NCI-H2081 (cell line): ENCODE data around the gene CORO2A.

Source experiments
- DNase-seq, 2 experiments: peaks; one replicate each; lab custom pipeline; 2025; lab: John Stamatoyannopoulos, UW

The CORO2A gene, protein sequence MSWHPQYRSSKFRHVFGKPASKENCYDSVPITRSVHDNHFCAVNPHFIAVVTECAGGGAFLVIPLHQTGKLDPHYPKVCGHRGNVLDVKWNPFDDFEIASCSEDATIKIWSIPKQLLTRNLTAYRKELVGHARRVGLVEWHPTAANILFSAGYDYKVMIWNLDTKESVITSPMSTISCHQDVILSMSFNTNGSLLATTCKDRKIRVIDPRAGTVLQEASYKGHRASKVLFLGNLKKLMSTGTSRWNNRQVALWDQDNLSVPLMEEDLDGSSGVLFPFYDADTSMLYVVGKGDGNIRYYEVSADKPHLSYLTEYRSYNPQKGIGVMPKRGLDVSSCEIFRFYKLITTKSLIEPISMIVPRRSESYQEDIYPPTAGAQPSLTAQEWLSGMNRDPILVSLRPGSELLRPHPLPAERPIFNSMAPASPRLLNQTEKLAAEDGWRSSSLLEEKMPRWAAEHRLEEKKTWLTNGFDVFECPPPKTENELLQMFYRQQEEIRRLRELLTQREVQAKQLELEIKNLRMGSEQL

GRCh38 chr9:98192503-98193335 is at the start of gene CORO2A:
CORO2A (minus strand) TSS chr9:98192637; CDS start chr9:98157660, 34,977 bp downstream.
- peak; percentile 59 to 67 for DNase-seq

GRCh38 chr9:98241357-98242300 is 49.2 kb upstream of the CORO2A start:
- DNase-seq, result no peak

- DNase-seq, result no peak
Measured at GRCh38 chr9:98240475-98240874, 48.0 kb upstream of the CORO2A start.

DNA sequence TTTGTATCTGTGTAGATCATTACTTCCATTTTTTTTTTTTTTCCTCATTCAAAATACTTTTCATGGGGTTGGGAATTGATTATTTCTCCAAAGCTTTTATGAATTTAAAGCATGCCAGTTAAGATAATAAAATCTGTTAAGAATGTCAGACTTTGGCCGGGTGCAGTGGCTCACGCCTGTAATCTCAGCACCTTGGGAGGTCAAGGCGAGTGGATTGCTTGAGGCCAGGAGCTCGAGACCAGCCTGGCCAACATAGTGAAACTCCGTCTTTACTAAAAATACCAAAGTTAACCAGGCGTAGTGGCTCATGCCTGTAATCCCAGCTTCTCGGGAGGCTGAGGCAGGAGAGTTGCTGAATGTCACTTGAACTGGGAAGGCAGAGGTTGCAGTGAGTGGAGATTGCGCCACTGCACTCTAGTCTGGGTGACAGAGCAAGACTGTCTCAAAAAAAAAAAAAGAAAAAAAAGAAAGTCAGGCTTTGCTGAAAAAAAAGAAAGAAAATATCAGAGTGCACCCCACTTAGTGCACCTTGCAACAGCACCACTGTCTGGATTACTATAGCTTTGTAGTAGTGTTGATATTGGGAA is 44.6 kb upstream of the CORO2A start:
- DNase-seq, result no peak

DNA sequence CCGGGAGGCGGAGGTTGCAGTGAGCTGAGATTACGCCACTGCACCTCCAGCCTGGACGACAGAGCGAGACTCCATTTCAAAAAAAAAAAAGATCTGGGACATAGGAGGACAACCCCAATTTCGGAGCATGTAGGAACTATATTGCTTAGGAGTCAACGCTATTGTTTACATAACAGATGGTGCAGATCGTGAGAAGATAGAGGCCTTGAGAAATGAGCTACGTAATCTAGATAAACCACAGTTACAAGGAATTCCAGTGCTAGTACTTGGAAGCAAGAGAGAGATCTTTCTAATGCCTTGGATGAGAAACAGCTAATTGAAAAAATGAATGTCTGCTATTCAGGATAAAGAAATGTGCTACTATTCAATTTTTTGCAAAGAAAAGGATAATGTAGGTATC is 42.7 kb upstream of the CORO2A start:
- DNase-seq, result no peak

DNA sequence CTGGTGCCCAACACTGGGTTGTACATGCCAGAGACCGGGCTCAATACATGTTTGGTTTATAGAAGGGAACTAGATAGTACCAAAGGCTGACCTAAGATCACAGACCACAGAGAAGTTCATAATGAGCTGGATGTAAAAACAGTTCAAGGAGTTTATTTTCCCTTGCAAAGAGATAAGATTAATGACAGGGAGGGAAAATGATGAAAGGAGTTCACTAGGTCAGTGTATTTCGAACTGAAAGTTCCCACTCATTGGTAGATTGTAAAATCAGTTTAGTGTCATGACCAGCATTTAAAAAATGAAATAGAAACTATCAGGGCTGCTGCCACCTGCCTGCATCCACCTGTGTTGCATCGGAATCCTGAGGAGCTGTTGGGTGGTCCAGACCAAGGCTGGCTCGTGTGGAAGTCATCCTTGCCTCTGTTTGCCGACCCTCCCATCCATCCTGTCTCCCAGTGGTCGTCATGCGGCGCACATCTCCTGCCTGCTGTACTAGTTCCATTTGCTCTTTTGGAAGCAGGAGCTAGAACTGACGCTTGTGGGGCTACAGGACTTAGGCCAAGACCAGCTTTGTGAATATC is 41.9 kb upstream of the CORO2A start:
- no peak for DNase-seq

DNA sequence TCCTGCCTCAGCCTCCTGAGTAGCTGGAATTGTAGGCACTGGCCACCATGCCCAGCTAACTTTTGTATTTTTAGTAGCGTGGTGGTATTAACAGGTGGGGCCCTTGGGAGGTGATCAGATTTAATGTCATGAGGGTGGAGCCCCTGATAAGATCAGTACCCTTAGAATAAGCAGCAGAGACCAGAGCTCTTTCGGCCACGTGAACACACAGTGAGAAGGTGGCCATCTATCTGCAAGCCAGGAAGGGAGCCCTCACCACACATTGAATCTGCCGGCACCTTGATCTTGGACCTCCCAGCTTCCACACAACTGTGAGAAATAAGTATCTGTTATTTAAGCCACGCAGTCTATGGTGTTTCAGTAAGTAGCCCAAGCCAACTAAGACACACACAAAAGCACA is 40.5 kb upstream of the CORO2A start:
- no peak for DNase-seq

GRCh38 chr9:98231770-98232478 is 39.5 kb upstream of the CORO2A start:
- no peak for DNase-seq

GRCh38 chr9:98230789-98231188 is 38.4 kb upstream of the CORO2A start:
- no peak for DNase-seq

GRCh38 chr9:98230304-98230703 is 37.9 kb upstream of the CORO2A start:
- no peak for DNase-seq

- no peak for DNase-seq
Measured at GRCh38 chr9:98229620-98230019, 37.2 kb upstream of the CORO2A start.

GRCh38 chr9:98229090-98229395 is 36.6 kb upstream of the CORO2A start:
- DNase-seq, result no peak

DNA sequence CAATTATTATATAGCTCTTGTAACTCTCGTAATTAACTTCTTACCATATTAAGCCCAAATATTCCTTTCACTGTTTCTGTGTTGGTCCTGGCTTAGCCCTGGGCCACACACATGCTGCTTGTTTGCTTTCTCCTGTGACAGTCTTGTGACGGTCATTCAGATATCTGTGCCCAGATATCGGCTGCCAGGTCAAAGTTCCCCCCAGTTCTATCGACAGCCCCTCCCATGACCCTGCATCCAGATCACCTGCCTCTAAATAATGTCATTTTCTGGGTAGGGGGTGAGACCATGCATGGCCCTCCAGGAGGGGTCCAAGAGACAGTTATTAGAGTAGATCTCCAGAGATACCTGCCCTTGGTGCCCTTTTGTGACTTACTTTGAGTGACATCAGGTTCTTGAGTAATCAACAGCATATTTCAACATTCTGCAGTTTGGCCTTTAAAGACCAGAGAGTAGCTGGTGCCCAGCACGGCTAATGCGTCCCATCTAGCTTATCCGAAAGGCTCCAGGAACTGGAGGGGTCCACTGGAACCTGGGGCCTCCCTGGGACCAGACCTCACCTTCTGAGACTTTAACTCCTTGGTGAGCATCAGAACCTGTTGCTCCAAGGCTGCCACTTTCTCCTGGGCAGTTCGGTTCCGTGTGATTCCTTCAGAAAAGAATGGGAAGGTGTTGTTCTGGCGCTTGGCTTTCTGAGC is 36.1 kb upstream of the CORO2A start:
- DNase-seq, result no peak

DNA sequence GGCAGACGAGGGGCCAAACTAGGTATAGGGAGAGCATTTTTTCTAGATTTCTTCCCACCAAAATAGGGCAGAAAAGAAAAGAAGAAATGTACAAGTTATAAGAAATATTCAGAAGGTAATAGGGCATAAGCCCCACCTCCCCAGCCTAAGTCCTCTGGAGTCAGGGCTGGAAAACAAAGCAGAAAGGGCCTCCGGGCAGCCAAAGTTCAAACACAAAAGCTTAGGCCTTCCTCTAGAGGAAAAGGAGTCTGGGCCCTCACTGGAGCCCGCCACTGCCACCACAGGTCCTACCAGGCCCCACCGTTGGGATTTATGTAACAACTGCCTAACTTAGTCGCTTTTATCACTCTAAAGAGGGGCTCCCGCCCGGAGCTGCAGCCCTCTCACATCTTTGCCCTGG is 35.4 kb upstream of the CORO2A start:
- DNase-seq, result no peak

GRCh38 chr9:98226957-98227356 is 34.5 kb upstream of the CORO2A start:
- DNase-seq, result no peak

DNA sequence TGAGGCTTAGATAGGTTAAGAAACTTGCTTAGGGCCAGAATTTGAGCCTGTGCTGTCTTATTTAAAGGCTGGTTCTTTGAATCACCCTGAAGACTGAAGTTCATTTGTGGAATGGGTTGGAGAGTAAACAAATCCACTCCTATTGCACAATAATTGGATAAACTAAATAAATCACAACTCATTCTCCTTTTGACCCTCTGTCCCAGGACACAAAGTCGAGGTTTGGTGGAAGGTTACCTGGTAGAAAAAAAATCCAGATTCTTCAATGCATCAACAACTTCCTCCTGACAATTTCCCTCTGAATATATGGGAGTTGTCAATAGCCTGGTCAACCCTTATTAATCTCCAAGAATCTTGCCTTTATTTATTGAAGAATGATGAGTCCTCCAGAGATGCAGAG is 34.1 kb upstream of the CORO2A start:
- no peak for DNase-seq

DNA sequence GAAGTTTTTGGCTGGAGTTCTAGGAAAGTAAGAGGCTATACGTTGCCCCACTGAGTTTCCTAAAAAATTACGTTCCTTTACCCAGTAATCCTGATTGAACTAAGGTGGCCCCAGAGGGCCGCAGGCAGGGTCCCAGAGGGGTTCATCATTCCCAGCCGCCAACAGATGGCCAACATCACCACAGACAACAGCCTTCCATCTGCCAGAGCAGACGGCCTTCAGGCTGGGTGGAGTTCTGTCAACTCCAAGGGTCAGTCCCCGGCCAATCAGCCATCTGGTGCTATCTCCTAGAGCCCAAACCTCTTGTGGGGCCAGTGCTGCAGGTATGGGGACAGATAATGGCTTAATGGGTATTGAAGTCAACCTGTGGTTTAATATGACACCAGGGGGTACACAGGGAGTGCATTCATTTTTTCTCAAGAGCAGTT is 32.6 kb upstream of the CORO2A start:
- DNase-seq, result no peak

- DNase-seq, result no peak
Measured at GRCh38 chr9:98222885-98223691, 30.7 kb upstream of the CORO2A start.

DNA sequence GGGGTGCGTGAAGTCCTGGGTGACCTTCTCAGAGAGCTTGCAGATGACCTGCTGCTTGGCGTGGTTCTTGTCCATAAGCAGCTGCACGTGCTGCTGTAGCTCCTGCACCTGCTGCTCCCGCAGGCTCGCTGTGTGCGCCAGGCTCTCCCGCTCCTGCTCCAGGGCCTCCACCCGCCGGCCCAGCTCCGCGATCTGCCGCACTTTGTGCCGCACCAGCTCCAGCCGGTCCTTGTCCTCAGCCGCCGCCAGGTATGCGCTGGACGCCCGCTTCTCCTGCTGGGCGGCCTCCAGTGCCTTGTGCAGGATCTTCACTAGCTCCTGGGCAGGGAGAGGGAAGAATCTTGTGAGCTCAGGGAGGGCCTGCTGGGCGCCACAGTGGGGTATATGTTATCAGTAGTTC is 28.5 kb upstream of the CORO2A start:
- DNase-seq, result no peak
